NB4 (cell line): ENCODE measurements around the gene SHISA5.

Source experiments
- MYC ChIP-seq: IDR thresholded peaks from 2 replicates; pipeline ENCODE4 v1.6.1; 2011; ENCODE audit warnings: low read depth, low read length
- POLR2A ChIP-seq: IDR thresholded peaks from 2 replicates; pipeline ENCODE4 v1.6.1; 2011; ENCODE audit warnings: mild to moderate bottlenecking; ENCODE audit not compliant: insufficient read length; ENCODE audit errors: extremely low read depth
- TF ChIP-seq, protein P1 (sequence below): IDR thresholded peaks from one replicate; pipeline ENCODE4 v1.5.1; 2012; ENCODE audit warnings: low read depth, low read length
- TF ChIP-seq, protein P2 (sequence below): IDR thresholded peaks from 2 replicates; pipeline ENCODE4 v1.6.1; 2011; ENCODE audit warnings: low read depth, low read length

DNA sequence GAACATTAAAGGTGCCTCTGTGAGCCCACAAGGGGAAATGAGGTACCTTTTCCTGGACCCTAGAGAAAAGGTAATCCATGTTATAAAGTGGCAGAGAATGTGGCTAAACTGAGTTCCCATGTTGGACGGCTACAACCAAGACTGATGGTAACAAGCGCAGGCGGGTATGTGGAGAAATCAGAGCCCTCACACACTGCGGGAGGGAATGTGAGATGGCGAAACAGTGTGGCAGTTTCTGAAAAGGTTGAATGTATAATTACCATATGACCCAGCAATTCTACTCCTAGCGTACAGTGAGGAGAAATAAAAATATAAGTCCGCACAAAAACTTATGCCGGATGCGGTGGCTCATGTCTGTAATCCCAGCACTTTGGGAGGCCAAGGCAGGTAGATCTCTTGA, 24.1 kb upstream of the SHISA5 start:
- TF ChIP-seq, protein P1, sequence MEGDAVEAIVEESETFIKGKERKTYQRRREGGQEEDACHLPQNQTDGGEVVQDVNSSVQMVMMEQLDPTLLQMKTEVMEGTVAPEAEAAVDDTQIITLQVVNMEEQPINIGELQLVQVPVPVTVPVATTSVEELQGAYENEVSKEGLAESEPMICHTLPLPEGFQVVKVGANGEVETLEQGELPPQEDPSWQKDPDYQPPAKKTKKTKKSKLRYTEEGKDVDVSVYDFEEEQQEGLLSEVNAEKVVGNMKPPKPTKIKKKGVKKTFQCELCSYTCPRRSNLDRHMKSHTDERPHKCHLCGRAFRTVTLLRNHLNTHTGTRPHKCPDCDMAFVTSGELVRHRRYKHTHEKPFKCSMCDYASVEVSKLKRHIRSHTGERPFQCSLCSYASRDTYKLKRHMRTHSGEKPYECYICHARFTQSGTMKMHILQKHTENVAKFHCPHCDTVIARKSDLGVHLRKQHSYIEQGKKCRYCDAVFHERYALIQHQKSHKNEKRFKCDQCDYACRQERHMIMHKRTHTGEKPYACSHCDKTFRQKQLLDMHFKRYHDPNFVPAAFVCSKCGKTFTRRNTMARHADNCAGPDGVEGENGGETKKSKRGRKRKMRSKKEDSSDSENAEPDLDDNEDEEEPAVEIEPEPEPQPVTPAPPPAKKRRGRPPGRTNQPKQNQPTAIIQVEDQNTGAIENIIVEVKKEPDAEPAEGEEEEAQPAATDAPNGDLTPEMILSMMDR, result no peak
- no peak for TF ChIP-seq POLR2A
- TF ChIP-seq, protein P2, sequence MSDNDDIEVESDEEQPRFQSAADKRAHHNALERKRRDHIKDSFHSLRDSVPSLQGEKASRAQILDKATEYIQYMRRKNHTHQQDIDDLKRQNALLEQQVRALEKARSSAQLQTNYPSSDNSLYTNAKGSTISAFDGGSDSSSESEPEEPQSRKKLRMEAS, result no peak
- no peak for TF ChIP-seq MYC
